Measurements from ENCODE around the gene ANKRD29.
"Not testable (repeated sequence)": the region's sequence is repeated elsewhere in the genome, so short reads cannot be mapped to it uniquely, and the experiment has no call there.

The ANKRD29 gene

DNA sequence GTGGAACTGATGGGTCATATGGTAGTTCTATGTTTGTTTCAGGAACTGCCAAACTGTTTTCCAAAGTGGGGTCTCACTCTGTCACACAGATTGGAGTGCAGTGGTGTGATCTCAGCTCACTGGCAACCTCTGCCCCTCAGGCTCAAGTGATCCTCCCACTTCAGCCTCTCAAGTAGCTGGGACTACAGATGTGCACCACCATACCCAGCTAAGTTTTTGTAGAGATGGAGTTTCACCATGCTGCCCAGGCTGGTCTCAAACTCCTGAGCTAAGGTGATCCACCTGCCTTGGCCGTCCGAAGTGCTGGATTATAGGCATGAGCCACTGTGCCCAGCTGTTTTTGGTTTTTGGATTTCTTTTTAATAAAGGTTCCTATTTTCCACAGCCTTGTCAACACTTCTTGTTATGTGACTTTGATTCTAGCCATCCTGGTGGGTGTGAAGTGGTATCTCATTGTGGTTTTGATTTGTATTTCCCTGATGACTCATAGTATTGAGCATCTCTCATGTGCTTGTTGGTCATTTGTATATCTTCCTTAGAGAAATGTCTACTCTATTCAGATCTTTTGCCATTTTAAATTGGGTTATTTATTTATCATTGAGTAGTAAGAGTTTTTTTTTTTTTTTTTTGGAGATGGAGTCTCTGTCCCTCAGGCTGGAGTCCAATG lies 99.2 kb downstream of the ANKRD29 start:
- TF ChIP-seq, protein P1, sequence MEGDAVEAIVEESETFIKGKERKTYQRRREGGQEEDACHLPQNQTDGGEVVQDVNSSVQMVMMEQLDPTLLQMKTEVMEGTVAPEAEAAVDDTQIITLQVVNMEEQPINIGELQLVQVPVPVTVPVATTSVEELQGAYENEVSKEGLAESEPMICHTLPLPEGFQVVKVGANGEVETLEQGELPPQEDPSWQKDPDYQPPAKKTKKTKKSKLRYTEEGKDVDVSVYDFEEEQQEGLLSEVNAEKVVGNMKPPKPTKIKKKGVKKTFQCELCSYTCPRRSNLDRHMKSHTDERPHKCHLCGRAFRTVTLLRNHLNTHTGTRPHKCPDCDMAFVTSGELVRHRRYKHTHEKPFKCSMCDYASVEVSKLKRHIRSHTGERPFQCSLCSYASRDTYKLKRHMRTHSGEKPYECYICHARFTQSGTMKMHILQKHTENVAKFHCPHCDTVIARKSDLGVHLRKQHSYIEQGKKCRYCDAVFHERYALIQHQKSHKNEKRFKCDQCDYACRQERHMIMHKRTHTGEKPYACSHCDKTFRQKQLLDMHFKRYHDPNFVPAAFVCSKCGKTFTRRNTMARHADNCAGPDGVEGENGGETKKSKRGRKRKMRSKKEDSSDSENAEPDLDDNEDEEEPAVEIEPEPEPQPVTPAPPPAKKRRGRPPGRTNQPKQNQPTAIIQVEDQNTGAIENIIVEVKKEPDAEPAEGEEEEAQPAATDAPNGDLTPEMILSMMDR (conservative IDR thresholded peaks at IDR 0.05): no peak
- H3K27ac ChIP-seq: no peak overlapping the region

DNA sequence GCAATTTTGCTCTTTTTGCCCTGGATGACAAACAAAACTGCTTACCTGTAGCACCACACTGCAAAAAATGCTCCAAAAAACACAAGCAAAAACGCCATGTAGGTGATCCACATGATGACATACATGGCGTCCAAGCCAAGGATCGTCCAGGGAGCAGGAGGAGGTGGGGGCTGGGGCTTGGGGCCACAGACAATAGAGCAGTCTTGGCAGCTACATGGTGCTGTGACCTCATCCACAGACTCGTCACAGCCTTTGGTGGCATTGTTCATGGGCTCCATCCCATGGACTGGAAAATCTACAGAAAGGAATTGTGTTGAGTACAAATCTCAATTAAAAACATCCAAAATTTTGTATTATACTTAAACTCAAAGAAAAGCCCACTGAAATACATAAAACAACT lies 102.5 kb downstream of the ANKRD29 start:
- H3K27ac ChIP-seq: no peak overlapping the region
- TF ChIP-seq, protein P1 (conservative IDR thresholded peaks at IDR 0.05): no peak

DNA sequence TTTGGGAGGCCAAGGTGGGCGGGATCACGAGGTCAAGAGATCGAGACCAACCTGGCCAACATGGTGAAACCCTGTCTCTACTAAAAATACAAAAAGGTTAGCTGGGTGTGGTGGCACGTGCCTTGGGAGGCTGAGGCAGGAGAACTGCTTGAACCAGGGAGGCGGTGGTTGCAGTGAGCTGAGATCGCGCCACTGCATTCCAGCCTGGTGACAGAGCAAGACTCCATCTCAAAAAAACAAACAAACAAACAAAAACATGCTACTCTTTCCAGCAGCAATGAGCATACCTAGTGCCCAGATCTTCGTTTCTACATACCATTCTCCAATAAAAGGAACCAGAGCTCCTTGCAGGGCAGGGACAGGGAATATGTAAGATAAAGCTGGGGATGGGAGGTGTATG lies 105.2 kb downstream of the ANKRD29 start:
- not testable (repeated sequence) for H3K27ac ChIP-seq

DNA sequence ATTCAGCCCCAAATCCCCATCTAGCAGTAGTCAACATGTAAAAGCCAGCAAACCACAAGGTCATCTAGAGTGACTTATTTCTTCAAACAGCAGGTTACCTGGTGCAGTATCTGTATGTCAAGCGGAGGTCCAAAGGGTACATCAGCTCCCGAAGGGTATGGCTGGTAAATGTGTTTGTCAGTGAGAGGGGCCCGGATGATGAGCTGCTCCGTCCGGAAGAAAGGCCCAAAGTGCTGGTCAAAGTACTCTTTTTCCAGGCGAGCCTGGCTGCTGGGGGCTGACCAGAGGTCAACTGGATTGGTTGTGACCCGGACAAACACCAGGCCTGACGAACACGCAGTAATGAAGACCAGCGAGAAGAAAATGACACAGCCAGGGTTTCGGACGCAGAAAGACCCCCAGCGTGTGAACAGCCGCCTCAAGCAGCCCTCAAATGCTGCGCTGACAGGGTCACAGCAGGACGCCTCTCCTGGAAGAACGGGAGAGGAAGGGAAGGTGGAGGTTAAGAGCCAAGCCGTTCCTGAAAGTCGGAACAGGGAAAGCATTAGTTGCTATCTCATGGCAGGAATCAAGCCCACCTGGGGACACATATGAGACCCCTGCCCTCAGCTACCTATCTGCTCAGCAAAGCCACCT lies 106.4 kb downstream of the ANKRD29 start:
- TF ChIP-seq, protein P1 (conservative IDR thresholded peaks at IDR 0.05): no peak

DNA sequence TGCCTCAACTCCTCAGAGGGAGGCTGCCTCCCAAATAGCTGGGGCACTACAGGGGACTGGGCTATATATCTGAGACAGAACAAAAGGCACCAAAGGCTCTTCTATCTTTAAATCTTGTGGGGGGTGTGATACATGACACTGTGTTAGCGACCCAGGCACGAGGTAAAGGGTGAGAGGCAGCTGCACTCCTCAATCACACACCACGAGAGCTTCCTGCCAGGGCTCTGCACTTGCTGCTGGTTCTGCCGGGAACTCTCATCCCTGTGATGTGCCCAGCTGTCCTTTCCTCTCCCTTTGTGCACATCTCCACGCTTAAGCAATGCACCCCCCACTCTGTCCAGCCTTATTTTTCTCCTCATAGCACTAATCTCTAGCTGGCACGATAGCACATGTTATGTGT lies 108.8 kb downstream of the ANKRD29 start:
- TF ChIP-seq, protein P1 (conservative IDR thresholded peaks at IDR 0.05): no peak
- no peak overlapping the region for H3K27ac ChIP-seq

More for the DNA sequence above, 106.4 kb downstream of the ANKRD29 start:
- no peak overlapping the region for H3K27ac ChIP-seq

DNA sequence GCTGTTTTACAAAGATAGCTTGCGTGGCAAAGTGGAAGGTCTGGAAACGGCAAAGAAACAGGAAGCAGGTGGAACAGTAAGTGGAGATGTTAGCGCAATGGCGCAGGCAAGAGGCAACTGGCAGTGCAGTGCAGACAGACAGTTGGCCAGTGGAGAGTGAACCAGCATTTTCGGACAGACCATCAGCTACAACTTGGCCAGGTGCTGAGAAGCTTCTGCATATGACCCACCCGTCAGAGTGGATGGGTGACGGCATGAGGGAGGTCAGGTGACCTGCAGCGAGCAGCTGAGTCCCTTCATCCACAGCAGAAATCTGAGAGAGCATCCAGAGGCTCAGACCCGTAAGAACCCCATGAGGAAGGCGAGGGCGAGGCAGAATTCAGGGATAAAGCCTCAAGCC lies 110.2 kb downstream of the ANKRD29 start:
- no peak overlapping the region for H3K27ac ChIP-seq
- TF ChIP-seq, protein P1 (conservative IDR thresholded peaks at IDR 0.05): no peak

DNA sequence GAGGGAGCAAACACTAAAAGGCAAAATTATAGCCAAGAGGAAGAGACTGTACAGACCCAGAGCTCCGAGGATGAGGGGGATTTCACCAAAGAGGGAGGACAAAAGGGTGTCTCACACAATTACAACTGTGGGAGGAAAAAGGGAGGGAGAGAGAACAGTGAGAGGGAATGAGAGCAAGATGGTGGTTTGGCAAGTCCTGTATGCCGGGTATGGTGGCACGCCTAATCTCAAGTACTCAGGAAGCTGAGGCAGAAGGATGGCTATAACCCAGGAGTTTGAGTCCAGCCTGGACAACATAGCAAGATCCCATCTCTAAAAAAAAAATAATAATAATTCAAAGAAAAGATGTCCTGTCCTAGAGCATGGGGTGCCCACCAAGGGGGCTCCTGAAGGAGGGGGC lies 110.7 kb downstream of the ANKRD29 start:
- H3K27ac ChIP-seq: peak overlapping the region; percentile 46; the same call in 1 of the 2 replicates
- TF ChIP-seq, protein P1 (conservative IDR thresholded peaks at IDR 0.05): no peak

DNA sequence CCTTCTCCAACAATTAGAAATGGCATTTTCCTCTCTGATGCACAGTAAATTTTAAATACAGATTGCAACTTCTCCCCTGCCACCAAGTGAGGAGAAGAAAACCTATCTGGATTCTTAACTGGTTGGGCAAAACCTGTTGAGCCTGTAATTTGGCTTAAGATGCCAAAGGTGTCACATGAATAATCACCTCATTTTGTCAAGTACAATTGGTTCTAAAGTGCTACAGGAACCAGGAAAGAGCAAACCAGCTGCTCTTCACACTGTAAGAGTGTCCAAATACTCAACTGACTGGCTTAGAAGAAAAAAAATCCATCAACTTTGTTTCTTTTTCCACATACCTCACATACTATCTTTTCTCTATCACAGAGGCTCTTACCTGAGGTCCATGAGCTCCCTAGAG lies 111.8 kb downstream of the ANKRD29 start:
- H3K27ac ChIP-seq: peak overlapping the region; percentile 46
- TF ChIP-seq, protein P1 (conservative IDR thresholded peaks at IDR 0.05): no peak

Data from VCaP (cell line).